ENCODE measurements around the gene RFT1.

Gene RFT1

DNA sequence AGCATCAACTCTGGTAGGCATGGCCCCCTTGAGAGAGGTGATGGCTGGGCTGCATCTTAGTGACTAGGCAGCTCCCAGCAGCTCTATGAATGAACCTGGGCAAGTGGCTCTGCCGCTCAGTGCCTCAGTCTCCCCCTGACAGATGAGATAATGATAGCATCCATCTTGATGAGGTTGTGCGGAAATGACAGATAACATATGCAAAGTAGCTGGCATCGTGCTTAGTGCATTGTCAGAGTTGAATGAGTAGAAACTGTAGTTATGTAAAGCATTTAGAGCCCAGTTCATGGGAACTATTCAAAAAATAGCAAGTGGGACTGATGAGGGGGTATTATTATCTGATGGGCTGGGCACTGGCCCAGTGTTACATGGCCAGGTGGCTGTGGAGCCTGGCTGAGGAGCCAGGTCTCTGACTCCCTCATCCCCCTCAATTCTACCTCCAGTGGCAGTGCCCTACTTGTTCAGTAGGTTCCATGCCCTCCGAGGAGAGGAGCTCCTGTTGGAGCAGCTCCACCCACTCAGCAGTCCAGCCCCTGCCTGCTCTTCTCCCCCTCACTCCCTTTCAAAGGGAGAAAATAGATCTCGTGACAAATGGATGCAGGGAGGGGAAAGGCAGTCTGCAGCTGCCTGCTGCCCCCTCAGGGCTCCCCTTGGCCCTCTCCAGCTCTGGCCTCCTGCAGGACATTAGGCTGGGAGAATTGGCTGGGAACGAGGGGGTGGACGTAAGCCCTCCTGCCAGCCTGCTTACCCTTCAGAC is 37.4 kb upstream of the RFT1 start:
- H3F3A ChIP-seq (ENCODE audit: insufficient read depth, low read length), result peaks cover 22% of the 10 kb centered on the region
- no peak overlapping the region for H3K4me2 ChIP-seq (ENCODE audit: low read depth, low read length)
- peaks cover 51% of the 10 kb centered on the region for H3K4me1 ChIP-seq (ENCODE audit: low read length)
- TF ChIP-seq EZH2 (optimal IDR thresholded peaks at IDR 0.05; ENCODE audit: low read depth, low read length), result no peak
- TF ChIP-seq EZH2phosphoT487 (IDR thresholded peaks at IDR 0.05; ENCODE audit: low read length), result no peak
- TF ChIP-seq, protein P1, sequence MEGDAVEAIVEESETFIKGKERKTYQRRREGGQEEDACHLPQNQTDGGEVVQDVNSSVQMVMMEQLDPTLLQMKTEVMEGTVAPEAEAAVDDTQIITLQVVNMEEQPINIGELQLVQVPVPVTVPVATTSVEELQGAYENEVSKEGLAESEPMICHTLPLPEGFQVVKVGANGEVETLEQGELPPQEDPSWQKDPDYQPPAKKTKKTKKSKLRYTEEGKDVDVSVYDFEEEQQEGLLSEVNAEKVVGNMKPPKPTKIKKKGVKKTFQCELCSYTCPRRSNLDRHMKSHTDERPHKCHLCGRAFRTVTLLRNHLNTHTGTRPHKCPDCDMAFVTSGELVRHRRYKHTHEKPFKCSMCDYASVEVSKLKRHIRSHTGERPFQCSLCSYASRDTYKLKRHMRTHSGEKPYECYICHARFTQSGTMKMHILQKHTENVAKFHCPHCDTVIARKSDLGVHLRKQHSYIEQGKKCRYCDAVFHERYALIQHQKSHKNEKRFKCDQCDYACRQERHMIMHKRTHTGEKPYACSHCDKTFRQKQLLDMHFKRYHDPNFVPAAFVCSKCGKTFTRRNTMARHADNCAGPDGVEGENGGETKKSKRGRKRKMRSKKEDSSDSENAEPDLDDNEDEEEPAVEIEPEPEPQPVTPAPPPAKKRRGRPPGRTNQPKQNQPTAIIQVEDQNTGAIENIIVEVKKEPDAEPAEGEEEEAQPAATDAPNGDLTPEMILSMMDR (IDR thresholded peaks at IDR 0.05; ENCODE audit: low read length), result no peak
- no peak overlapping the region for H3K4me3 ChIP-seq (ENCODE audit: low read length)
- H3K9ac ChIP-seq (ENCODE audit: low read length), result no peak overlapping the region
- H2AFZ ChIP-seq (ENCODE audit: low read length), result no peak overlapping the region
- H3K9me2 ChIP-seq (replicated peaks; ENCODE audit: insufficient read depth, low read length), result no peaks in the 10 kb centered on the region
- H3K27ac ChIP-seq (ENCODE audit: low read length), result no peak overlapping the region
- no peaks in the 10 kb centered on the region for H4K20me1 ChIP-seq (ENCODE audit: insufficient read depth, low read length)
- no peaks in the 10 kb centered on the region for H3K36me3 ChIP-seq (replicated peaks; ENCODE audit: insufficient read depth, low read length)
- no peaks in the 10 kb centered on the region for H3K27me3 ChIP-seq (replicated peaks; ENCODE audit: insufficient read depth, low read length)
- H3K79me2 ChIP-seq (ENCODE audit: low read length), result peaks cover 78% of the 10 kb centered on the region
- no peak for DNase-seq
- H3K9me3 ChIP-seq (replicated peaks; ENCODE audit: insufficient read depth, low read length), result no peaks in the 10 kb centered on the region

DNA sequence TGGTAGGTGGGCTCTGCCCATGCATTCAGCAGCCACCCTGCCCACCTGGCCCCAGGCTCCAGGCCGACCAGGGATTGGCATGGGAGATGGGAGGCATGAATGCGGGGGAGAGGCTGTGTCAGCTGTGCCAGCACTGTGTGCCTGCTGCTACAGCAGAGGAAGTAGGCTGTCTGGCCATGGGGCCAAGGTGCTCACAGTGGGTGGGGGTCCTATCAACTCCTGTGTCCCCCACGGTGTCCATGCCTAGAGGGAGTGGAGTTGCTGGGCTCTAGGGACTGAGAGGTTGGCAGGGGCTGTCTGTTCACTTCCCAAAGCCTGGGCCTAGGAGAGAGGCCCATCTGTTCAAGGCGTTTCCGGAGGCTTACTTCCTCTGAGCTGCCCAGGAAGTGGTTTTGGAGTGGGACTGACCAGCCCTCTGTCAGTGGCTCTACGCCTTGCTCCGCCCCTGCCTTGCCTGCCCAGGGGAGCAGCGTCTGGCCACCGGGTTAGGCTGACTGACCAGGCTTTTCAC is 36.6 kb upstream of the RFT1 start:
- Histone ChIP-seq H4K20me1 (ENCODE audit: insufficient read depth, low read length) (no peaks in the 10 kb centered on the region), H2AFZ (ENCODE audit: low read length) (no peak overlapping the region), H3K9ac (ENCODE audit: low read length) (no peak overlapping the region), H3K36me3 (replicated peaks; ENCODE audit: insufficient read depth, low read length) (no peaks in the 10 kb centered on the region), H3K9me2 (replicated peaks; ENCODE audit: insufficient read depth, low read length) (no peaks in the 10 kb centered on the region), H3K4me1 (ENCODE audit: low read length) (peaks cover 48% of the 10 kb centered on the region), H3K27ac (ENCODE audit: low read length) (no peak overlapping the region), H3K79me2 (ENCODE audit: low read length) (peaks cover 77% of the 10 kb centered on the region), H3K4me3 (ENCODE audit: low read length) (no peak overlapping the region), H3F3A (ENCODE audit: insufficient read depth, low read length) (peaks cover 28% of the 10 kb centered on the region), H3K4me2 (ENCODE audit: low read depth, low read length) (peak overlapping the region; percentile 33), H3K9me3 (replicated peaks; ENCODE audit: insufficient read depth, low read length) (no peaks in the 10 kb centered on the region), H3K27me3 (replicated peaks; ENCODE audit: insufficient read depth, low read length) (no peaks in the 10 kb centered on the region)
- DNase-seq, result no peak
- TF ChIP-seq EZH2phosphoT487 (IDR thresholded peaks at IDR 0.05; ENCODE audit: low read length), result no peak
- TF ChIP-seq, protein P1 (IDR thresholded peaks at IDR 0.05; ENCODE audit: low read length), result no peak
- TF ChIP-seq EZH2 (optimal IDR thresholded peaks at IDR 0.05; ENCODE audit: low read depth, low read length), result no peak

DNA sequence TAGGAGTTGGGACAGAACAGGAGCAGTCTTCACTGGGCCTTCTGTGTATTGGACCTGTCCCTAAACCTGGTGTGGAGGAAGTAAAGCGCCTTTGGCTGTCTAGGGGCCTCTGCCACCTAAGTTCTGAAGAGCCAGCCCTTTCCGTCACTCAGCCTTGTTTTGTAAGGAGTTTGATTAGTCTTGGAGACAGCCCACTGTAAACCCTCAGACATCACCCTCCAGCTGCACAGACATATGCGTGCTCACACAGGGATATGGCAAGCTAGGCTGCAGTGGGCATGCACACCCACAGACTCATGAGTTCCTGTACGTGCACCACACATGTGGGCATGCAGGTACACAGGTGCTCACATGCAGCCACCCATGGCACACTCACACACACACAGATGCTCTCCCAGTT is 36.0 kb upstream of the RFT1 start:
- H3K9ac ChIP-seq (ENCODE audit: low read length), result no peak overlapping the region

More for the DNA sequence above, 36.0 kb upstream of the RFT1 start:
- Histone ChIP-seq H3F3A (ENCODE audit: insufficient read depth, low read length) (peaks cover 28% of the 10 kb centered on the region), H4K20me1 (ENCODE audit: insufficient read depth, low read length) (no peaks in the 10 kb centered on the region), H3K4me1 (ENCODE audit: low read length) (peaks cover 42% of the 10 kb centered on the region), H3K27me3 (replicated peaks; ENCODE audit: insufficient read depth, low read length) (no peaks in the 10 kb centered on the region), H3K9me2 (replicated peaks; ENCODE audit: insufficient read depth, low read length) (no peaks in the 10 kb centered on the region), H3K27ac (ENCODE audit: low read length) (no peak overlapping the region), H3K79me2 (ENCODE audit: low read length) (peaks cover 73% of the 10 kb centered on the region), H3K4me2 (ENCODE audit: low read depth, low read length) (peak overlapping the region; percentile 33; the same call in 1 of the 2 replicates), H3K36me3 (replicated peaks; ENCODE audit: insufficient read depth, low read length) (no peaks in the 10 kb centered on the region), H3K9me3 (replicated peaks; ENCODE audit: insufficient read depth, low read length) (no peaks in the 10 kb centered on the region), H2AFZ (ENCODE audit: low read length) (no peak overlapping the region), H3K4me3 (ENCODE audit: low read length) (no peak overlapping the region)
- TF ChIP-seq EZH2phosphoT487 (IDR thresholded peaks at IDR 0.05; ENCODE audit: low read length) (no peak), EZH2 (optimal IDR thresholded peaks at IDR 0.05; ENCODE audit: low read depth, low read length) (no peak)
- TF ChIP-seq, protein P1 (IDR thresholded peaks at IDR 0.05; ENCODE audit: low read length), result no peak
- no peak for DNase-seq
